Stimulated activated CD4-positive, alpha-beta T cell treated with anti-CD3 and anti-CD28 coated beads, Interleukin-1b, Interleukin-23, amount 100 ng/mL, for 4 hours (primary cell): Measurements from ENCODE around the gene EEF1AKMT1.

Experiments
- DNase-seq, 2 donors: peaks; one replicate each; pipeline ENCODE4 v3.0.0-alpha.2; 2020; ENCODE audit warnings: low read depth in 2 of 2

The EEF1AKMT1 gene, protein sequence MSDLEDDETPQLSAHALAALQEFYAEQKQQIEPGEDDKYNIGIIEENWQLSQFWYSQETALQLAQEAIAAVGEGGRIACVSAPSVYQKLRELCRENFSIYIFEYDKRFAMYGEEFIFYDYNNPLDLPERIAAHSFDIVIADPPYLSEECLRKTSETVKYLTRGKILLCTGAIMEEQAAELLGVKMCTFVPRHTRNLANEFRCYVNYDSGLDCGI

DNA sequence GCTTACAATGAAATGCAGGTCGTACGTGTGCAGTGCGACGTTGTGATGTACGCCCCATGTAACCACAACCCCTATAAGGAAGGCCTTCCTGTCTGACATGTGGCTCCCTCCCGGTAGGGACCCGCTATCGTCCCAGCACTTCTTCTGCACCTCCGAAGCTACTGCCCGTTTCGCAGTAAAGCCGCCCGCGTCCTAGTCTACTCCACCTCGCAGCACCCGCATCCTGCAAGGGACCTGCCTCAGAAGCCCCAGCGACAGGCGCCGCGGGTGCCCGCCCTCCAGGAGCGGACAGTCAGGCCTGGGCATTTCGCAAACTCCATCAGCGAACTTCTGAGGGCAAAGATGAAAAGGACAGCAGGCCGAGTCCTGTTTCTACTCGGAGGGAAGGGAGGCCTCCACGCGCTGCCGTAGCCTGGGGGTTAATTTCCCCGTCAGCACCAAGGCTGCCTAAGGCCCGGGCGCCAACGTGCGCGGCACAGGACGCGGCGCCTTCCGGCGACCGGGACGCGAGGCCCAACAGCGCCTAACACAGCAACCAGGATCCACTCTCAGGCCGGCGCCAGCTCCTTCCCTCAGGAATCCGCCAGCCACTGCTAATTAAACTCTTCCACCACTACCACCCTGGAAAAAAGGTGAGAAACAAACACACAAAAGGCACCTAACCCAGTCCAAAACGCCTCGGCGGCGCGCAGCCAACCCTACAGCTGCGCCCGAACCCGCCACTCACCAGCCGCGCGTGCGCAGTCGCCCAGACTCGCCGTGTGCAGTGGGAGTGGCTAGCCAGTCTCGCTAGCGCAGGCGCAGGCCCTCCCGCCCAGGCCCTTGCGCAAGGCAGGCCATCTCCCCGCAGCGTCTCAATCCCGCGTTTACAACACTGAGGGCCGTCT lies at the start of gene EEF1AKMT1:
Gene EEF1AKMT1 (minus strand): TSS at position 768 of the 887 bp plus-strand sequence. CDS start 16,363 bp downstream, outside the sequence.
- peak; percentile 95 to 97 for DNase-seq

DNA sequence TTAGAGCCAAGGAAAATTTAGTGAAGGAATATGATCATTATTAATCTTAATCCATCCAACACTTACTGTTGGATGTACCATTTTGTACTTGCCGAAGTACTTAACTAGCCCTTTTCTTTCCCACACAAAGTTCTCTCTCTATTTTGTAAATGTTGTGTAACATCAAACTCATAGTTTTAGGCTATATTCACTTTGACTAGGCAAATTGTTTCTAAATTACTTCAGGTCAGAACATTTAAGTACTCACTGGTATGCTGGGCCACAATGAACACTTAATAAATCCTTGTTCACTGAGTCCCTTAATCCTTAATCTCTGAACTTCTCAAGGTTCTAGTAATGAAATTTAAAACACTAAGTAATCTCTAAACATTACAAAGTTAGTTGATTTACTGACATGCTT lies 49.3 kb upstream of the EEF1AKMT1 start:
- no peak for DNase-seq

DNA sequence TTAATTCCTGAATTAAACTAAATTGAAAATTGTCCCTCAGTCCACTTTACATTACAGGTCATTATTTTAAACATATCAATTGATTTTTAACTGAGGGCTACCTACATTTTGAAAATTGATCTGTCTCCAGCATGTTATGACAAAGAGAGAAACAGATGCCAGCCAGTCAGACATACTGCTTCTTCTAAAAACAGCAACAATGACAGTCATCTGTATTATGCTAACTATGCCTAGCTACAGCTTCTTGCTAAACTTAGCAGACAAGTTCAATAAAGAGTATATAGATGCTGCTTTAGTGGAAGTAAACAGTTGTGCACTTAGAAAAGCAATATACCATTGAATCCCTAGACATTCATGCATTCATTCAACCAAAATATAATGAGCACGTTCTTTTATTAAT lies 48.6 kb upstream of the EEF1AKMT1 start:
- no peak for DNase-seq

DNA sequence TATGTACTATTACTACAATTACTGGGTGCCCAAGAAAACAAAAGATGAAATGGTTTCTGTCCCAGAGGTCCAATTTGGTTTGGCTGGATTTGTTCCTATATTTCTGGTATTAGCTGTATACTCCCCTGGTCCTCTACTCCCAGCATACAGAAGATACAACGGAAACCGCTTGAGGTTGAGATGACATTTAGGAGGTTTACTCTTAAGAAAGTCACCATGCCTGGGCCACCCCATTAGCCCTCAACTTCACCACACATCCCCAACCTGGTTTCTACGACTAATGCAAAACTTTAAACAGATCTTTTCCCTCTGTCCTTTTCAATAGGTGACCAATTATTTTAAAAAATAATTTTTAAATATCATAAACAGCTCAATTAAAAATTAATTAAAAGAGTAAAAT lies 46.0 kb upstream of the EEF1AKMT1 start:
- no peak for DNase-seq

DNA sequence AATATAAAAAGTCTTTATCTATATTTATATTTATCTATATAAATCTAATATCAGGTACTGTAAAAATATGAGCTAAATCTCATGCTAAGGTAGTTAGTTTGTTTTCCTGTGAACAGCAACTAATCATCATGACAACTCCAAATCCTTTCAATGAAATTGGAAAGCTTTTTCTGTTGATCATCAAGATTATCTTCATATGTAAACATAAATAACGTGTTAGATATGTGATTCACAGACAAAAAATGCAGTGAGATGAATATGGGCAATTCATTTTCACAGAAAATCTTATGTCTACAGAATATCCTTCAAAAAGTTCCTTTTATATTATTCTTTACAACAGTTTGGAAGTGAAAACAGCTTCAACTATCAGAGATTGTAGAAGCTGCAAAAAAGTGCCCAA lies 41.7 kb upstream of the EEF1AKMT1 start:
- no peak for DNase-seq

DNA sequence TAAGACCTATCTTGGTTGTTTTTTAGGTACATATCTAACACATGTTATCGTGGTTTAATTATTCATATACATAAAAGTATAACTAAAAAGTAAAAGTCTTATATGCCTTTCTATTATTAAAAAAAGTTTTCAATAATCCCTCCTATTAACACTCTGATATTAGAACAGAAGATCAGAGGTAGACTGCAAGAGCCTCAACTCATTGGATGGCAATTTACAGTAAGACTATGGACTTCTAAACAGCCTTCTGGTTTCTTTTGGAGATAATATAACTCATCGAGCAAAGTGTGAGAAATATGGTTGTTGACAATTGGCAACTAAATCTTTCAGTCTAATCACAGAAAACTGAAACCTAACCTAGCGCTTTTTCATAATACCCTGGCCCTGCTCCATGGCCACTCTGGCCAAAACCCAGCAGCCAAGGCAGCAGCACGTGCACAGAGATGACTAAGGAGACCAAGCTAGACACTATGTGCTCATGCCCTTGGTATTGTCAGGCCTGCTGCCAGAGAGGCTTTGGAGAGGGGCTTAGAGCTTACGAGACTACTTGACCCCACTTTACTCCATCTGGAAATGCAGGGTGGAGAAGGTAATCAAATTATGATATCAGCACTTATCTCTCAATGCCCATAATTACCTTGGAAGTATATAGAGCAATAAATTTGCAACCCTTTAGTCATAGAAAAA lies 40.6 kb upstream of the EEF1AKMT1 start:
- no peak for DNase-seq

DNA sequence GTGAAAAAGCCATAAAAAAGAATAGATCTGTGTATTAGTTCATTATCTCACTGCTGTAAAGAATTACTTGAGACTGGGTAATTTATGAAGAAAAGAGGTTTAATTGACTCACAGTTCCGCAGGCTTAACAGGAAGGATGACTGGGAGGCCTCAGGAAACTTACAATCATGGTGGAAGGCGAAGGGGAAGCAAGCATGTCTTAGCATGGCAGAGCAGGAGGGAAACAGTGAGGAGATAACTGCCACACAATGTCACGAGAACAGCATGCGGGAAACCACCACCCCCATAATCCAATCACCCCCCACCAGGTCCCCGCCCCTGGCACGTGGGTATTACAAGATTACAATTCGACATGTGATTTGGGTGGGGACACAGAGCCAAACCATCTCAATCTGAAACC lies 39.1 kb upstream of the EEF1AKMT1 start:
- no peak for DNase-seq

DNA sequence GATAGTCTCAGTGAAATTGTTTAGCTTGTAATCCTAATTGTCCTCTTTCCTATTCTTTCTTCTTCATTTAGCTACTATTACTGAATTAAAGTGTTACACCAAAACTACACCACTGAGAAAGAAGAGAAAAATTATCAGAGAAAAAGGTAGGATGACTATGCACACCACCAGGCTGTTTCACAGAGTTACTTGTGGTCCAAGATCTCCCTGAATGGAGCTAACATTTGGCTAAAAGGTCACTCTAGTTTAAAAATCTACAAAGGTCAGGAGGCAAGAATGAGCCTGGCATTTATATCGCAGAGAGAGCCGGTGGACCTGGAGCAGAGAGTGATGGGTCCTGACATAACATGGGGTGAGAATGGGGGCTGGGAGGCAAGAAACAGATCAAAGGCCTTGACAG lies 37.0 kb upstream of the EEF1AKMT1 start:
- DNase-seq: no peak

DNA sequence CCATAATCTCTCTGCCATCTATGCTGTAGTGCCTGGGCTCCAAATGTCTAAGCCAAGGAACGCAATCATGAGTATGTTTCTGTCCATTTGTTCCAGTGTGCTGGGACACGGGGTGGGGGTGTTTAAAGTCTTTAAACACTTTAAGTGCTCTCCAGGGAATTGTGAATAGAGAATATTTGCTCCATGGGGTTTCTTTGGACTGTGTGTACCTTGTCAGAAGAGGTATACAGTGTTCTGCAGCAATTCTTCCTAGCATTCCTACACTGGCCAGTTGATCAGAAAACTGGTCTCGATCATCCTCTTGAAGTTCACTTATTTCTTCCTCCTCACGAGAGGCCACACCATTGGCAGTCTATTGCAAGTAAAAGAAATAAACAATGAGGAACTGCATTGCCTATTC lies 35.1 kb upstream of the EEF1AKMT1 start:
- DNase-seq: no peak

DNA sequence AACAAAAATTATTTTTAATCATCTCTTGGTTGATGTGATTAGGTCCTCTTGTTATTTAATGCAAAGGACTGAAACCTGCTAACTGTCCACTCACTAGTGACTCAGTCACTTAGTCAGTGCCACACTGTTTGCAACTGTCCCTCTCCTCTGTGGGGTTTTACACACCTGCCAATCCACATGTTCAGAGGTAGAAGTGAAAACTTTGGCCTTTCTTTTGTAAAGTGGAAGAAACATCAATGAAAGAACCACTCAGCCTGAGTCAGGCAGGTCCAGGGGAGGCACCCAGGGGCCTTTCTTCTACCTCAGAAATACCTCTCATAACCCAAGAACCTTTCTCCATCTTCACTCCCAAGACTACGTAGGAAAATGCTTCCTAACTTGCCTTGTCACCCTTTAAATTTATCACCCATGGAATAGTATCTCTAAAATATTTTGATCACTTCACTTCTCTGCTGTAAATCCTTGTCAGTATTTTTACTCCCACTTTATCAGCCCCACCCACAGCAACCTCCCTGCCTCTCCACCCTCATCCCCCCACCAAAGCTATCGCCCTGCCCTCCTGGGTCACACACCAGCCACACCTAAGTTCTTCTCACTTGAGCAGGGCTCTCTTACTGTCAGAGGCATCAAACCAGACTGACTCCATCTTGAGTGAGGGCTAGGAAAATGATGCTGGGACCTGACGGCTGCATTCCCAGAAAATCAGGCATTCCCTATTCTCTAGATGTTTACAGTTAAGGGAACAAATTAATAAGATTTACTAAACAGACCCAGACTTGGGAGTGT lies 29.6 kb upstream of the EEF1AKMT1 start:
- DNase-seq: no peak

DNA sequence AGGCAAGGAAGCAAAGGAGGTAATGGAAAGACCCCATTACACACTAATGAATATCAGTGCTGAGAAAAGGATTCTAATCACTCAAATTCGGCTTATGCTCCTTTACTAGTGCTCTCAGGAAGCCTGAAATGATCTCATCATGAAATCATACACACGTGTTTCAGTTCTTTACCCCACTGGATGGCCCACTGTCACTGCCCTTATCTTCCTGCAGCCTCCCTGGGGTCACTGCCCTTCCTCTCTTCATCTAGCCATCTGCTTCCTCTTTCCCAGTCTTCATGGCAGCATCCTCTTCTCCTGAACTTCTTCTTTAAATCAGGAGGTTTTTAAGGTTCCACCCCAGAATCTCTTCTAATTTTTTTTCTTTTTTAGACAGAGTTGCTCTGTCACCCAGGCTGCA lies 27.9 kb upstream of the EEF1AKMT1 start:
- DNase-seq: no peak

DNA sequence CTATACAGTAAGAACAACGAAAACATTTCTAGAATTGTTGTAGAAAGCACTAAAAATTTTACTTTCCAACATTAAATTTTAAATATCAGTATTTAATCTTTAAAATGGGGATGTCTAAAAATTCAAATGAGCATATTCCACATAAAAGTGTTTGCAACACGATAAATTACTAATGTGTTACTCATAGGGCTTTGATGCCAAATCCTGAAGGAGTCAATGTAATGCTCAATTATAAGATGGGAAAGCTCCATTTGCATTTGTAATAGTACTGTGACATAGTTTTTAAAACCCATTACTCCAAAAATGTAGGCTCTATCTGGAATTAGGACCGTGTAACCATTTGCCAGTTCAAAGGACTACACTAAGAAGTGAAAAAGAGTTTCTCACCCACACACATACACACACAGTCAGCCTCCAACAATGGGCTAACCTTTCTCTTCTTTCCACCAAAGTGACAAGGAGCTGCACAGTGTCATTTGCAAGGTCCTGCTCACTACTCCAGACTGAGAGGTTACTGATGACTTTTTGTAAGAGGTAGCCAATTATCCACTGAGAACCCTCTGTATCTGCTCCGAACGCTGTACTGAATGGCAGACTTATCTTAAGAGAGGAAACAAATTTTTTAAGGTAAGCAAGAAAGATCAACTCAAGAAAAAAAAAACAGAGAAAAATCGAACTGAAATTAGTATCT lies 26.1 kb upstream of the EEF1AKMT1 start:
- no peak for DNase-seq

DNA sequence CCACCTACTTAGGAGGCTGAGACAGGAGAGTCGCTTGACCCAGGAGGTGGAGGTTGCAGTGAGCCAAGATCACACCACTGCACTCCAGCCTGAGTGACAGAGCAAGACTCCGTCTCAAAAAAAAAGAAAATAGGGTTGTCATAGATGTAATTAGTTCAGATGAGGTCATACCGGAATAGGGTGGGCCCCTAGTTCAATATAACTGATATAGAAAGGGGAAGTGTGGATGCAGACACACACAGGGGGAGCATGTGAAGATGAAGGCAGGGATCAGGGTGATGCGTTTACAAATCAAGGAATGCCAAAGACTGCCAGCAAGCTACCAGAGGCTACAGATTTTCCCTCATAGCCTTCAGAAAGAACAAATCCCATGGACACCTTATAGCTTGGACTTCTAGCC lies 24.3 kb upstream of the EEF1AKMT1 start:
- no peak for DNase-seq

DNA sequence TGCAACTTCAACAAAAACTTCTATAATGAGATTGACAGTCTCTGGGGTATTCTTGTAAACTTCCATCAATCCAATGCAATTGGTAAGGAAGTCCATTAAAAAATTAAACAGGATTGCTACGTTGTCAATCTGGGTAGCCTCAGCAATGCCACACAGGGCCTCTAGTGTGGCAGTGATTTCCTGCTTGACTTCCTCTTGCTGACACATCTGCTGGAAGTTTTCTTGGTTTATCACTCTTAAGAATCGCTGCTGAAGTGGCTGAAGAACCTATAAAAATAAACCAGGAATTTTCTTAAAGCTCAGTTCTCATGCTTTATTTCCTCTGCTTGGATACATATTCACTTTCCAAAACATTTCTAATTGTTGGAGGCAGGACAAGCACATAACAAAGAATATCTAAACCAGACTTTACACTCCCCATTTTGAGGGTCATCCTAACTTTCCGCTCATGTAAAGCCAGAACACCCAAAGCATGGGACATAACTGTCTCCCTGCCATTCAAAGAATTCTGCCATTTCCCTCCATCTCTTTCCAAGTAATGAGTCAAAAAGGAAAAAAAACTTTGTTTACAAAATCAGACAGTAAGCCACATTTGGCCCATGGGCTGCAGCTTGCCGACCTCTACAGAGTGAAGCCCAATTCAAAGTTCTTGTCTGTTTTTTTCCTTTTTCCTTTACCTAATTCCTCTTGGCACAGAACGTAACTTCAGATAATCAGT lies 23.2 kb upstream of the EEF1AKMT1 start:
- no peak for DNase-seq

DNA sequence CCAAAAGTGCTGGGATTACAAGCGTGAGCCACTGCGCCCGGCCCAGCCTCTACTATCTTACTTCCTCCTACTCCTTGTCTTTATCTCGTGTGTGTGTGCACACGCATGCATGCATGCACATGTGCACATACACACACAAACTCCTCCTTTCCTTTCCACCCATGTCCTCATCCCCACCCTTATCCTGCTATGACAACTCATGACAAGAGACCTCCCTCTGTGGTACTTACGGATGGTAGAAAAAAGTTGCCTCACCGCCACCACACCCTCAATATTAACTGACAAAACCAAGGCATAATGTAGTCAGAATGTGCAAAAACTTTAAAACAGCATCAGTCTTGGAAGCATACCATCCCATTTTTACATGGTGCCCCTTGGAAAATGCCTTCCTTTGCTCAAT lies 15.9 kb upstream of the EEF1AKMT1 start:
- DNase-seq: no peak

DNA sequence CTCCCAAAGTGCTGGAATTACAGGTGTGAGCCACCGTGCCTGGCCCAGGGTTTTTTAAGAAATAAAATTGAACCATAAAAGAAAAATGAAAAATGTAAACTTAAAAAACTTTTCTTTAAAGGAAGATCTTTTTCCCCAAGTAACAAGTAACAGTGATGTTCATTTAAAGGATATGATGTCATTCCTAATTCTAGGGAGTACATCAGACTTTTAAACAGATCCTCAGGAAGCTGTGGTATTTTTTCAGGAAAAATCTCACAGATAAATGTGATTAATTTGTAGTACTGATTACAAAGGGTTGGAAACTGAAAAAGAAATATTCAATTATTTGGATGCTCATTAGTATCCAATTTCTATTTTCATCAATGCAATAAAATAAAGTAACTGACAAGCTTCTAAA lies 14.6 kb upstream of the EEF1AKMT1 start:
- DNase-seq: no peak

DNA sequence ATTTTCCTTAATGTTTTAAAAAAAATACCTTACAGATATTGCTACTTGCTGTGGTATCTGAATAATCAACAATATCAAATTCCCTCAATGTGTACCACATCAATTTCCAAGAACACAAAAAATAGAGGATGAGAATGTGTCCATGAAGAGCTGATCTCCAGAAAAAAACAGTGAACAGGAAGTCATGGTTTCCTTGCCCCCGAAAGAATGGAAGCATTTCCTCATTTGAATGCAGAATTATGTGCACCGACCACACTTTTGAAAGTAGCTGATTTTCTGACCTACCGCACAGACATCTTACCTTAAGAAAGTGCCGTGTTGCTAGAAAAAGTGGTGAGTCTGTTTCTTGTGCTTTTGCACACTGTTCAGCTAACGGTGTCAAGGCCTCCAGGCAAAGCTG lies 13.4 kb upstream of the EEF1AKMT1 start:
- no peak for DNase-seq

DNA sequence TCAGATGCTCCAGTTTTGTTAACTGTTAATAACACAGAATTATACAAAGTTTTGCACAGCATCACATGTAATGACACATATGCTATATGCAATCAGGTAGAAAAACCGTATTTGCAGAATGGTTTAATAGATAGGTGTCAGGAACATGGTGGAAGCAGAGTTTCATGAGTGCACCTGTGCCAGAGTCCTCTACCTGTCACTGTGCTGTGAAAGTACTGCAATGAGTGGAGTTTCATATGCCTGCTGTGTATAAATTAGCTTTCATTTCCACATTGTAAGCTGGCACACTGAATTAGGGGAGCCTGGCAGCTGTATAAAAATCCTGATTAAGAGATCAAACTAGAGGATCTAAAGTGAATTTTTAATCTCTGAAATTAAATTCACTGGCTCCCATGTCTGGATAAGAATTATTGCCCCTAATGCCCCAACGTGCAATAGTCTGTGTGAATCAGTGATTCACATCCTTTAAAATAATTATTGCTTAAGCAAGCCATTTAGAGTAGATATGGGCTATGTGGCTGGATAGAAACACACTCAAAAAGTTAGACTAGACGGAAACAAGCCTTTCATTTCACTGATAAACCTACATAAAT lies 8.5 kb upstream of the EEF1AKMT1 start:
- DNase-seq: no peak

DNA sequence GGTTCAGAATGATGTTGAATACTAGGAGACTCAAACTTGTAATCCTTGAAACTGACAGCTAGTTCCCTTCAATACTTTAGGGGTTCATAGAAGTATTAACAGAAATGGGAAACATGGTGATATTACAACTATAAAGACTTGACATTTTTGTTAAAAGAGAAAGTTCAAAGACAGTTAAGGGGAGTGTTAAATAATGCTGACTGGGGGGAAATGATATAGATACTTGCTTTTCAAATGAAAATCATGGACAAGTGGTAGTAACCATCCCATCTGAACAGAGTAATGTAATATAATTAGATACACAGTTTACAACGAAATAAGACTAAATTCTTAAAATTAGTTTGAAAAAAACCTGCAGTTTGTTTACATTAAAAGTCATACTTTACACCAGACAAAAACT lies 6.6 kb upstream of the EEF1AKMT1 start:
- DNase-seq: no peak

DNA sequence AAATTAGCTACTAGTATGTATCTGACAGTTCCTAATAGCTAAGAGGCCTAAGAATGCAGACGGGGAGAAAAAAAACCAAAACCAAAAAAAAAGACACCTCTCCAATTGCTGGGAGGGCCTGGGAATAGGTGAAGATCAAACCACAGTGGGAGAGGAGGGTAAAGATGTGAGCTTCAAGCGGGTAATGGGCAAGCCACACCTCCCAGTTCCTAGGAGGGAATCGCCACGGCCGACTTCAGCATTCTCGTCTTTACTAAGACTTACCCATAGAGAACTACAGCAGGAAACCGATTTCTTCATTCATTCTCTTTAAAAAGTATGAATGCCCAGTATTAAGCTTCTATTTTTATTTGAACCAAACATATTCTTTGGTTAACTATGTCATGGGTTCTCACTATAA lies 5.6 kb upstream of the EEF1AKMT1 start:
- DNase-seq: no peak
